HepG2 (cell line): ENCODE data around the gene PPP2R5B. TPM values are rescaled to one million over a fixed set of nuclear protein-coding genes. Genes with fewer than 3 reads are reported as not detected.

ENCODE experiments used
- BHLHE40 ChIP-seq: IDR thresholded peaks from 2 replicates; pipeline ENCODE4 v1.6.1; 2011; ENCODE audit warnings: low read length, improper control_type of control experiment
- BORCS8-MEF2B ChIP-seq: sonication (generic); formaldehyde crosslinking; IDR thresholded peaks from 2 replicates; pipeline ENCODE4 v1.8.0; 2022; ENCODE audit warnings: mild to moderate bottlenecking, missing genetic modification reagents
- CBFB ChIP-seq: sonication (generic); formaldehyde crosslinking; IDR thresholded peaks from 2 replicates; pipeline ENCODE4 v1.4.0; 2020; ENCODE audit warnings: missing genetic modification reagents
- ELF1 ChIP-seq: sonication (generic); formaldehyde crosslinking; IDR thresholded peaks from 2 replicates; pipeline ENCODE4 v1.4.0; 2020; ENCODE audit warnings: missing genetic modification reagents
- EP300 ChIP-seq, 3 experiments: sonication (generic) in 1 of 3; formaldehyde crosslinking in 1 of 3; IDR thresholded peaks; 2 replicates each; pipeline versions ENCODE4 v1.5.1 to v1.6.1; 2011 to 2020; ENCODE audit warnings: low read depth in 2 of 3, low read length in 2 of 3, borderline replicate concordance in 1 of 3, improper control_type of control experiment in 1 of 3, mild to moderate bottlenecking in 1 of 3, missing genetic modification reagents in 1 of 3, moderate library complexity in 1 of 3
- FOXC1 ChIP-seq: sonication (generic); formaldehyde crosslinking; IDR thresholded peaks from 2 replicates; pipeline ENCODE4 v1.8.0; 2022; ENCODE audit warnings: mild to moderate bottlenecking, missing genetic modification reagents, borderline replicate concordance
- HIVEP1 ChIP-seq: sonication (generic); formaldehyde crosslinking; IDR thresholded peaks from 2 replicates; pipeline ENCODE4 v1.4.0; 2020; ENCODE audit warnings: mild to moderate bottlenecking, missing genetic modification reagents
- IRF2 ChIP-seq: IDR thresholded peaks from 2 replicates; pipeline ENCODE4 v1.6.1; 2018; ENCODE audit warnings: missing genetic modification reagents, missing compliant biosample characterization
- MYC ChIP-seq: sonication (generic); formaldehyde crosslinking; IDR thresholded peaks from 2 replicates; pipeline ENCODE4 v1.9.0; 2021; ENCODE audit warnings: missing genetic modification reagents, borderline replicate concordance
- NFKBIZ ChIP-seq: IDR thresholded peaks from 2 replicates; pipeline ENCODE4 v1.6.1; 2018; ENCODE audit warnings: missing genetic modification reagents, missing compliant biosample characterization
- PLRG1 ChIP-seq: fragments of 450-650 bp; conservative IDR thresholded peaks from 2 replicates; pipeline ENCODE4 v1.6.1; 2016
- SATB2 ChIP-seq: sonication (generic); formaldehyde crosslinking; IDR thresholded peaks from 2 replicates; pipeline ENCODE4 v1.5.0; 2020; ENCODE audit warnings: missing genetic modification reagents
- SMYD3 ChIP-seq: sonication (generic); formaldehyde crosslinking; IDR thresholded peaks from 2 replicates; pipeline ENCODE4 v1.8.1; 2023; ENCODE audit warnings: mild to moderate bottlenecking, missing genetic modification reagents
- ZBTB3 ChIP-seq: sonication (generic); formaldehyde crosslinking; IDR thresholded peaks from 2 replicates; pipeline ENCODE4 v1.4.0; 2020; ENCODE audit warnings: low read depth, mild to moderate bottlenecking, moderate library complexity, missing genetic modification reagents, borderline replicate concordance
- ZFX ChIP-seq: sonication (generic); formaldehyde crosslinking; IDR thresholded peaks from 2 replicates; pipeline ENCODE4 v1.4.0; 2020; ENCODE audit warnings: mild to moderate bottlenecking, low read depth, missing genetic modification reagents, moderate library complexity
- ZNF12 ChIP-seq: sonication (generic); formaldehyde crosslinking; IDR thresholded peaks from 2 replicates; pipeline ENCODE4 v1.5.0; 2020; ENCODE audit warnings: missing genetic modification reagents
- ZNF747 ChIP-seq: sonication (generic); formaldehyde crosslinking; IDR thresholded peaks from 2 replicates; pipeline ENCODE4 v1.8.1; 2023; ENCODE audit warnings: missing genetic modification reagents, mild to moderate bottlenecking, borderline replicate concordance
- ZNF772 ChIP-seq: sonication (generic); formaldehyde crosslinking; IDR thresholded peaks from 2 replicates; pipeline ENCODE4 v1.5.0; 2020; ENCODE audit warnings: mild to moderate bottlenecking, missing genetic modification reagents
- ZNF878 ChIP-seq: sonication (generic); formaldehyde crosslinking; IDR thresholded peaks from 2 replicates; pipeline ENCODE4 v1.8.1; 2023; ENCODE audit warnings: mild to moderate bottlenecking, missing genetic modification reagents, moderate library complexity
- polyA plus RNA-seq, 8 experiments: library from polyadenylated mRNA; depleted of rRNA in 3 of 8; stranded (reverse) in 7 of 8; unstranded in 1 of 8; fragments of >200 nt; fragmentation: Illumina TruSeq in 4 of 8; extraction: Trizol in 4 of 8; gene quantifications; 2 replicates each; pipeline versions ENCODE4 v1.2.1 to v1.2.3, GENCODE V29; 2011 to 2016; ENCODE audit warnings: low read depth in 4 of 8, missing spikeins in 1 of 8, mixed read lengths in 1 of 8; ENCODE audit not compliant: insufficient read depth in 1 of 8
- total RNA-seq, 5 experiments: library from RNA; depleted of rRNA; stranded (reverse); fragments of >200 nt; fragmentation: Illumina TruSeq; extraction: Trizol; gene quantifications; 2 replicates each; pipeline ENCODE4 v1.2.3, GENCODE V29; 2016; ENCODE audit warnings: low read depth in 1 of 5
- TF ChIP-seq, protein P1 (sequence below): sonication (generic); formaldehyde crosslinking; IDR thresholded peaks from 2 replicates; pipeline ENCODE4 v1.4.0; 2020; ENCODE audit warnings: mild to moderate bottlenecking, missing genetic modification reagents
- TF ChIP-seq, protein P2 (sequence below): sonication (generic); formaldehyde crosslinking; IDR thresholded peaks from 2 replicates; pipeline ENCODE4 v1.5.0; 2020; ENCODE audit warnings: mild to moderate bottlenecking, missing genetic modification reagents
- TF ChIP-seq, protein P3 (sequence below): sonication (generic); formaldehyde crosslinking; IDR thresholded peaks from 2 replicates; pipeline ENCODE4 v1.5.1; 2020; ENCODE audit warnings: mild to moderate bottlenecking, moderate library complexity, missing genetic modification reagents

The PPP2R5B gene
- total and polyA plus RNA-seq, 2 of the 13 experiments (the other 11 are each of a cell fraction or from before 2014, with no cell fraction given) = 2.3 to 8.3 TPM

DNA sequence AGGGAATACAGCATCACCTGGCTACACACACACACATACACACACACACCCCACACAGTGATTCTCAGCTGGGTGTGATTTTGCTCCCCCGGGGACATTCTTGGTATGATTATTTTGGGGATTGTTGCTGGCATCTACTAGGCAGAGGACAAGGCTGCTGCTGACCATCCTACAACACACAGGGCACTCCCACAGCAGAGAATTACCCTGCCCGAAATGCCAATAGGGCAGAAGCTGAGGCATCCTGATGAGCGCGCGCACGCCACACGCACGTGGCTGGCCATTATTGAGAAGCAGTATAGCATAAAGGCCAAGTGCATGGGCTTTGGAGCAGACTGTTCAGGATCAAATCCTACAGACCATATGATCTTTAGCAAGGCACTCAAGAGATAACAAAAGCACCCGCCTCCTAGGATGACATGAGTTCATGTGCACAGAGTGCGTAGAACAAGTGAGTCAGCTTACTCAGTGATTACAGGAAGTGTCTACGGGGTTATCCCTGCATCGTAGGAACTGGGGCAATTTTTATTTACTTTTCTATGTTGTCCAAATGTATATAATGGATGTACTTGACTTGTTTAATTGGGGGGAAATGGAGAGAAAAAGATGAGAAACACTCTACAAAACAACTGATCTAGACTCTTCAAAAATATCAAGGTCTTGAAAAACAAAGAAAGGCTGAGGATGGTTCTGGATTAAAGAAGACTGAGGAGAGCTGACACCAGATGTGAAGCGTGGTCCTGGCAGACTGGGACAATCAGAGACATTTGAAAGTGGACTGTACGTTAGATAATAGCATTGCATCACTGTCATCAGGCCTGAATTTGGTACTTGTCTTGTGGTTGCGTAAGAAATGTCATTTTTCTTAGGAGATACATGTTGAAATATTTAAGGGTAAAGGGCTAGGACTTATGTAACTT lies 38.9 kb upstream of the PPP2R5B start (continued):
- TF ChIP-seq EP300 (IDR thresholded peaks at IDR 0.05; ENCODE audit: low read depth in 2 of 2, low read length in 2 of 2) = peak in 1 of 2 experiments; percentile 53; a peak in 1 of 4 replicates
- TF ChIP-seq EP300 (CRISPR knock-in tag; IDR thresholded peaks at IDR 0.05; ENCODE audit: borderline replicate concordance) = no peak; the same call in 1 of the 2 replicates
- no peak for TF ChIP-seq PLRG1
- peak; percentile 59 for TF ChIP-seq ELF1 (CRISPR knock-in tag)
- TF ChIP-seq BHLHE40 = peak; percentile 67; the same call in 1 of the 2 replicates
- TF ChIP-seq MYC (CRISPR knock-in tag) = peak; percentile 63; the same call in 1 of the 2 replicates
- TF ChIP-seq ZNF878 (CRISPR knock-in tag) = 0 out of 2 replicates have a peak, but pooled peaks have one; percentile 49
- no peak for TF ChIP-seq BORCS8-MEF2B (CRISPR knock-in tag)
- TF ChIP-seq CBFB (CRISPR knock-in tag) = no peak
- TF ChIP-seq ZNF12 (CRISPR knock-in tag) = 0 out of 2 replicates have a peak, but pooled peaks have one; percentile 15
- TF ChIP-seq ZBTB3 (CRISPR knock-in tag) = no peak
- TF ChIP-seq HIVEP1 (CRISPR knock-in tag) = no peak
- 0 out of 2 replicates have a peak, but pooled peaks have one; percentile 39 for TF ChIP-seq ZFX (CRISPR knock-in tag)
- no peak for TF ChIP-seq SATB2 (CRISPR knock-in tag)
- TF ChIP-seq ZNF772 = no peak
- no peak for TF ChIP-seq IRF2 (CRISPR knock-in tag)
- no peak for TF ChIP-seq NFKBIZ
- TF ChIP-seq, protein P1, sequence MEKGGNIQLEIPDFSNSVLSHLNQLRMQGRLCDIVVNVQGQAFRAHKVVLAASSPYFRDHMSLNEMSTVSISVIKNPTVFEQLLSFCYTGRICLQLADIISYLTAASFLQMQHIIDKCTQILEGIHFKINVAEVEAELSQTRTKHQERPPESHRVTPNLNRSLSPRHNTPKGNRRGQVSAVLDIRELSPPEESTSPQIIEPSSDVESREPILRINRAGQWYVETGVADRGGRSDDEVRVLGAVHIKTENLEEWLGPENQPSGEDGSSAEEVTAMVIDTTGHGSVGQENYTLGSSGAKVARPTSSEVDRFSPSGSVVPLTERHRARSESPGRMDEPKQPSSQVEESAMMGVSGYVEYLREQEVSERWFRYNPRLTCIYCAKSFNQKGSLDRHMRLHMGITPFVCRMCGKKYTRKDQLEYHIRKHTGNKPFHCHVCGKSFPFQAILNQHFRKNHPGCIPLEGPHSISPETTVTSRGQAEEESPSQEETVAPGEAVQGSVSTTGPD (CRISPR knock-in tag) = no peak
- TF ChIP-seq, protein P2, sequence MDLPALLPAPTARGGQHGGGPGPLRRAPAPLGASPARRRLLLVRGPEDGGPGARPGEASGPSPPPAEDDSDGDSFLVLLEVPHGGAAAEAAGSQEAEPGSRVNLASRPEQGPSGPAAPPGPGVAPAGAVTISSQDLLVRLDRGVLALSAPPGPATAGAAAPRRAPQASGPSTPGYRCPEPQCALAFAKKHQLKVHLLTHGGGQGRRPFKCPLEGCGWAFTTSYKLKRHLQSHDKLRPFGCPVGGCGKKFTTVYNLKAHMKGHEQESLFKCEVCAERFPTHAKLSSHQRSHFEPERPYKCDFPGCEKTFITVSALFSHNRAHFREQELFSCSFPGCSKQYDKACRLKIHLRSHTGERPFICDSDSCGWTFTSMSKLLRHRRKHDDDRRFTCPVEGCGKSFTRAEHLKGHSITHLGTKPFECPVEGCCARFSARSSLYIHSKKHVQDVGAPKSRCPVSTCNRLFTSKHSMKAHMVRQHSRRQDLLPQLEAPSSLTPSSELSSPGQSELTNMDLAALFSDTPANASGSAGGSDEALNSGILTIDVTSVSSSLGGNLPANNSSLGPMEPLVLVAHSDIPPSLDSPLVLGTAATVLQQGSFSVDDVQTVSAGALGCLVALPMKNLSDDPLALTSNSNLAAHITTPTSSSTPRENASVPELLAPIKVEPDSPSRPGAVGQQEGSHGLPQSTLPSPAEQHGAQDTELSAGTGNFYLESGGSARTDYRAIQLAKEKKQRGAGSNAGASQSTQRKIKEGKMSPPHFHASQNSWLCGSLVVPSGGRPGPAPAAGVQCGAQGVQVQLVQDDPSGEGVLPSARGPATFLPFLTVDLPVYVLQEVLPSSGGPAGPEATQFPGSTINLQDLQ (CRISPR knock-in tag) = no peak
- TF ChIP-seq SMYD3 (CRISPR knock-in tag) = no peak
- TF ChIP-seq, protein P3, sequence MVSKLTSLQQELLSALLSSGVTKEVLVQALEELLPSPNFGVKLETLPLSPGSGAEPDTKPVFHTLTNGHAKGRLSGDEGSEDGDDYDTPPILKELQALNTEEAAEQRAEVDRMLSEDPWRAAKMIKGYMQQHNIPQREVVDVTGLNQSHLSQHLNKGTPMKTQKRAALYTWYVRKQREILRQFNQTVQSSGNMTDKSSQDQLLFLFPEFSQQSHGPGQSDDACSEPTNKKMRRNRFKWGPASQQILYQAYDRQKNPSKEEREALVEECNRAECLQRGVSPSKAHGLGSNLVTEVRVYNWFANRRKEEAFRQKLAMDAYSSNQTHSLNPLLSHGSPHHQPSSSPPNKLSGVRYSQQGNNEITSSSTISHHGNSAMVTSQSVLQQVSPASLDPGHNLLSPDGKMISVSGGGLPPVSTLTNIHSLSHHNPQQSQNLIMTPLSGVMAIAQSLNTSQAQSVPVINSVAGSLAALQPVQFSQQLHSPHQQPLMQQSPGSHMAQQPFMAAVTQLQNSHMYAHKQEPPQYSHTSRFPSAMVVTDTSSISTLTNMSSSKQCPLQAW (CRISPR knock-in tag) = no peak
- TF ChIP-seq ZNF747 (CRISPR knock-in tag) = no peak
- TF ChIP-seq FOXC1 (CRISPR knock-in tag) = no peak
